Breast epithelium (tissue), 4 donors: ENCODE results near the gene PTPRN2. TPM values are rescaled to one million over a fixed set of nuclear protein-coding genes. Genes with fewer than 3 reads are reported as not detected.

ENCODE experiments used
- DNase-seq, 2 donors: peaks; one replicate each; pipeline ENCODE4 v3.0.0-alpha.2; 2019; ENCODE audit warnings: low spot score in 2 of 2
- H3K27ac ChIP-seq, 2 donors: fragments of 200-600 bp; sonication (generic) in 1 of 2; one replicate each; pipeline ENCODE4 v1.5.1; 2016 to 2019; ENCODE audit warnings: mild to moderate bottlenecking in 1 of 2
- H3K27me3 ChIP-seq, 2 donors: fragments of 200-600 bp; sonication (generic) in 1 of 2; one replicate each; pipeline versions ENCODE4 v1.5.1 to v1.6.0; 2017 to 2019; ENCODE audit warnings: control low read depth in 1 of 2, mild to moderate bottlenecking in 1 of 2
- H3K36me3 ChIP-seq: fragments of 200-600 bp; one replicate; pipeline ENCODE4 v1.5.1; 2019
- H3K4me1 ChIP-seq, 2 donors: fragments of 200-600 bp; sonication (generic); one replicate each; pipeline ENCODE4 v1.5.1; 2016 to 2019; ENCODE audit warnings: control low read depth in 1 of 2
- H3K4me3 ChIP-seq, 3 donors: fragments of 200-600 bp; sonication (generic); 1 replicate in 2 of 3; 2 replicates in 1 of 3; pipeline ENCODE4 v1.5.1; 2016 to 2019; ENCODE audit warnings: mild to moderate bottlenecking in 3 of 3, moderate library complexity in 2 of 3
- H3K9me3 ChIP-seq, 2 donors: fragments of 200-600 bp; sonication (generic) in 1 of 2; one replicate each; pipeline ENCODE4 v1.5.1; 2016 to 2019; ENCODE audit warnings: control low read depth in 1 of 2
- CTCF ChIP-seq, 3 donors: fragments of 450-650 bp; IDR thresholded peaks; one replicate each; pipeline ENCODE4 v1.5.1; 2016 to 2017; ENCODE audit warnings: antibody characterized with exemption in 3 of 3, mild to moderate bottlenecking in 3 of 3, moderate library complexity in 3 of 3
- POLR2A ChIP-seq: fragments of 450-650 bp; IDR thresholded peaks from one replicate; pipeline ENCODE4 v1.6.1; 2016; ENCODE audit warnings: antibody characterized with exemption, mild to moderate bottlenecking, moderate library complexity
- POLR2AphosphoS5 ChIP-seq, 3 donors: sonication (generic); formaldehyde crosslinking; IDR thresholded peaks; one replicate each; pipeline ENCODE4 v1.6.1; 2017; ENCODE audit warnings: antibody characterized with exemption in 3 of 3
- intact Hi-C: fragments of 100-400 bp; cut with DNase I; formaldehyde crosslinking; loops from one replicate; pipeline ENCODE4 v1.15.1; 2023; ENCODE audit warnings: low total_unique reads
- total RNA-seq, 3 donors: library from RNA; depleted of rRNA; stranded (reverse); fragments of >200 nt; gene quantifications; one replicate each; pipeline ENCODE4 v1.1.0, GENCODE V29; 2016

Gene PTPRN2
- total RNA-seq, 3 donors from 2014 or later, result 1.6 to 2.2 (median 2.2) TPM

- H3K27ac ChIP-seq, result no peak overlapping the region
- no peaks in the 10 kb centered on the region for H3K36me3 ChIP-seq
- DNase-seq, result no peak
- H3K4me1 ChIP-seq, result no peaks in the 10 kb centered on the region
- TF ChIP-seq POLR2A, result no peak
- TF ChIP-seq CTCF (IDR thresholded peaks at IDR 0.05), result no peak
- TF ChIP-seq POLR2AphosphoS5 (IDR thresholded peaks at IDR 0.05), result no peak
- intact Hi-C loops, result no loop called here
- H3K4me3 ChIP-seq, result no peak overlapping the region
- H3K27me3 ChIP-seq, result no peaks in the 10 kb centered on the region
- no peaks in the 10 kb centered on the region for H3K9me3 ChIP-seq
These were observed 164.6 kb downstream of the PTPRN2 start for GRCh38 chr7:158422887-158423560.

GRCh38 chr7:158422196-158422886, 165.3 kb downstream of the PTPRN2 start:
- Histone ChIP-seq H3K9me3 (no peaks in the 10 kb centered on the region), H3K27ac (no peak overlapping the region), H3K36me3 (no peaks in the 10 kb centered on the region), H3K4me3 (no peak overlapping the region), H3K4me1 (no peaks in the 10 kb centered on the region), H3K27me3 (no peaks in the 10 kb centered on the region)
- no peak for DNase-seq
- no peak for TF ChIP-seq CTCF (IDR thresholded peaks at IDR 0.05)
- no peak for TF ChIP-seq POLR2A
- no peak for TF ChIP-seq POLR2AphosphoS5 (IDR thresholded peaks at IDR 0.05)
- intact Hi-C loops, result no loop called here

- TF ChIP-seq POLR2A, result no peak
- no peak for TF ChIP-seq POLR2AphosphoS5 (IDR thresholded peaks at IDR 0.05)
- TF ChIP-seq CTCF (IDR thresholded peaks at IDR 0.05), result no peak
- intact Hi-C loops, result no loop called here
- H3K9me3 ChIP-seq, result no peaks in the 10 kb centered on the region
- no peak overlapping the region for H3K27ac ChIP-seq
- H3K4me1 ChIP-seq, result no peaks in the 10 kb centered on the region
- DNase-seq, result no peak
- H3K36me3 ChIP-seq, result no peaks in the 10 kb centered on the region
- H3K4me3 ChIP-seq, result no peak overlapping the region
- H3K27me3 ChIP-seq, result no peaks in the 10 kb centered on the region
These were observed 166.3 kb downstream of the PTPRN2 start for GRCh38 chr7:158421361-158421760.

GRCh38 chr7:158420591-158421340, 166.9 kb downstream of the PTPRN2 start:
- TF ChIP-seq POLR2A (no peak), CTCF (IDR thresholded peaks at IDR 0.05) (no peak), POLR2AphosphoS5 (IDR thresholded peaks at IDR 0.05) (no peak)

More at GRCh38 chr7:158420591-158421340, 166.9 kb downstream of the PTPRN2 start:
- H3K27ac ChIP-seq, result no peak overlapping the region
- no peak for DNase-seq
- H3K4me3 ChIP-seq, result no peak overlapping the region
- H3K27me3 ChIP-seq, result no peaks in the 10 kb centered on the region
- intact Hi-C loops, result no loop called here
- H3K36me3 ChIP-seq, result no peaks in the 10 kb centered on the region
- no peaks in the 10 kb centered on the region for H3K9me3 ChIP-seq
- no peaks in the 10 kb centered on the region for H3K4me1 ChIP-seq
